NCI-H1694 treated with DMSO at 0.1 percent for 48 hours (cell line): Measurements from ENCODE around the gene IAPP.
"Not testable (repeated sequence)": the region's sequence is repeated elsewhere in the genome, so short reads cannot be mapped to it uniquely, and the experiment has no call there.

ENCODE experiments used
- DNase-seq: peaks from one replicate; lab custom pipeline; 2025; lab: John Stamatoyannopoulos, UW

Gene IAPP

GRCh38 chr12:21381320-21381719 is 8.6 kb downstream of the IAPP start:
- DNase-seq, result not testable (repeated sequence)

DNA sequence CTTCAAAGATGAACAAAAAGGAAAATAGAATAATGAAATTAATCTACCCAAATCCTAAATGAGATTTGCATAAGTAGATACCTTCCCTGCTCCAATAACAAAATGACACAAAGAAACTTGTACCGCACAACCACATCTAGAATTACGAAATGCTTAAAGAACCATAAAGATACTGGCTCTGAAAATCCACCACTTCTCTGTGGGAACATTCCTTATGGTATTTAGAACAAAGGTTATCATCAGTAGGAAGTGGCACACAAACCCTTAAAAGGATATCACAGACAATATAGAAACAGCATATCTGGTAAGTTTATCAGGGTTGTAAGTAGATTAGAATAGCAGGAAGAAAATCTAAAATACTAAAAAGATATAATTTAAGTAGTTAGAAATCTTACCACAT is 11.6 kb downstream of the IAPP start:
- DNase-seq, result no peak

GRCh38 chr12:21387174-21387573 is 14.5 kb downstream of the IAPP start:
- DNase-seq, result no peak

DNA sequence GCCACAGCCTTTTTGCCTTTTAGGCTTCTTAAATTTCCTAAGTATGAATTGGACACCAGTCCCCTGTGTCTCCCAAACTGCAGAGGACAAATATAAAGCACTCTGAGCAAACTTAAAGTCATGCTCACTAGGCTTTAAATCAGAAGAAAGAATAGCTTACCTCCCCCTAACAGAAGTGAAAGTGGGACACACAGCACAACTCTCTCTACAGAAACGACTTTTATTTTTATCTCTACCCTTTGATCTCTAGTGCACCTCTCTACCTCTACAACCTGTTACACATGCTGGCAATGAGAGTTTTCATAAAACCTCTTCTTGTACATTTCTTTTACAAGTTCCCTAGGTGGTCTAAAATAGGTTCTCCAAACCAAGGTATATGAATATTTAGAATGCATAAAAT is 19.7 kb downstream of the IAPP start:
- DNase-seq, result no peak

- not testable (repeated sequence) for DNase-seq
Observed at GRCh38 chr12:21394828-21395626, 22.3 kb downstream of the IAPP start.

DNA sequence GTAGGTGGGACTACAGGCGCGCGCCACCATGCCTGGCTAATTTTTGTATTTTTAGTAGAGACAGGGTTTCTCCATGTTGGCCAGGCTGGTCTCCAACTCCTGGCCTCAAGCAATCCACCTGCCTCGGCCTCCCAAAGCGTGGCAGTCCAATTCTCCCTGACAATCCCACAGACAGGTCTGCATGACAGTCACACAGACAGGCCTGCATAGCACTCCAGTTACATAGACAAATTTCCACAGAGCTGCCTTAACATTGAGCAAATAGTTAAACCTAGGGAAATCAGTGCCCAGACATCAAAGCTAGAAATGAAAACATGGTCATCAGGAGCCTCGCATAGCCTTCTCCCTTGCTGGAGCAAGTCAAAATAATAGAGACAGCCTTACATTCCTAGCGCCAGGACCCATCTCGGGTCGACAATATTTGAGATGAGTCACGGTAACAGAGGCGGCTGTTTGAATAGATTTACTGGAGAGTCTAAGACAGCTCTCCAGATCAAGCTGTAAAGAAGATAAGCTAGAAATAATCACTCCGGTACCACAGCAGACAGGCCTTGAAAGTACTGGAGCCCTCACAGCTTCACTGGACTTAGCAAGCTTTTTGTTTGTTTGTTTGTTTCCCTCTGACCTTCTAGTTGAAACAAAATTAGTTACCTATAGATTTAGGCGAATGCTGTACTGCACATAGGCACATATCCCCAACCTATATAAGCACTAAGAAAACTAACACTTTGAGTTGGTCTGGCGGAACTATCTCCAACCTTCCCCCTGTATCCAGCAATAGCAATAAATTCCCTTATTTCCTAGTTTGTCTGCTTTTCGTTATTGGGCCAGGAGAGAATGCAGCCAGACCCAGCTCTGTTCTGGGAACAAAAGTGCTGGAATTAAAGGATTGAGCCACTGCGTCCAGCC is 40.9 kb downstream of the IAPP start:
- no peak for DNase-seq

GRCh38 chr12:21416511-21417121 is 43.9 kb downstream of the IAPP start:
- DNase-seq, result no peak

DNA sequence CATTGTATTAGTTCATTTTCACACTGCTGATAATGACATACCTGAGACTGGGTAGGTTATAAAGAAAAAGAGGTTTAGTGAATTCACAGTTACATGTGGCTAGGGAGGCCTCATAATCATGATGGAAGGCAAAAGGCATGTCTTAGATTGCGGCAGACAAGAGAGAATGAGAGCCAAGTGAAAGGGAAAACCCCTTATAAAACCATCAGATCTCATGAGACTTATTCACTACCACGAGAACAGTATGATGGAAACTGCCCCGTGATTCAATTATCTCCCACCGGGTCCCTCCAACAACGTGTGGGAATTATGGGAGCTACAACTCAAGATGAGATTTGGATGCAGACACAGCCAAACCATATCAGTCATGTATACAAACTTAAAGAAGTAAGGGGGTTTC is 45.7 kb downstream of the IAPP start:
- DNase-seq, result not testable (repeated sequence)

GRCh38 chr12:21419009-21419699 is 46.5 kb downstream of the IAPP start:
- DNase-seq, result not testable (repeated sequence)

GRCh38 chr12:21428241-21428640 is 55.5 kb downstream of the IAPP start:
- no peak for DNase-seq
